Cerebellar nuclear complex (tissue), 1 donor: ENCODE measurements around the gene NUP188.
A peak's percentile ranks its signal among the peaks of the same experiment; 100 is the strongest.
"Not testable (repeated sequence)": the region's sequence is repeated elsewhere in the genome, so short reads cannot be mapped to it uniquely, and the experiment has no call there.

Experiments used
- DNase-seq, 2 experiments: peaks; one replicate each; lab custom pipeline; 2025; lab: John Stamatoyannopoulos, UW

NUP188 gene

GRCh38 chr9:129028192-129028966, 80.9 kb downstream of the NUP188 start, which contains the start of gene SH3GLB2:
TSS of gene SH3GLB2 (minus strand) at chr9:129028331. CDS start at chr9:129028154, 177 bp downstream.
- DNase-seq = peak; percentile 91 to 93

GRCh38 chr9:129030191-129030590, 82.7 kb downstream of the NUP188 start:
- DNase-seq = no peak

- no peak for DNase-seq
Measured at GRCh38 chr9:129031514-129031913, 84.0 kb downstream of the NUP188 start.

- no peak for DNase-seq
Measured at GRCh38 chr9:129032541-129033159, 85.2 kb downstream of the NUP188 start.

- DNase-seq = no peak
Measured at GRCh38 chr9:129033216-129033615, 85.7 kb downstream of the NUP188 start.

- not testable (repeated sequence) for DNase-seq
Measured at GRCh38 chr9:129035838-129036237, 88.3 kb downstream of the NUP188 start.

- peak; percentile 98 to 99 for DNase-seq
Measured at GRCh38 chr9:129036241-129036922, 88.9 kb downstream of the NUP188 start, which contains the start of gene MIGA2. TSS of gene MIGA2 (plus strand) at chr9:129036626. CDS start at chr9:129040595, 3,969 bp downstream.

- no peak for DNase-seq
Measured at GRCh38 chr9:129036923-129037766, 89.6 kb downstream of the NUP188 start.

GRCh38 chr9:129037767-129038098, 90.2 kb downstream of the NUP188 start:
- DNase-seq = no peak

- no peak for DNase-seq
Measured at GRCh38 chr9:129038109-129038852, 90.8 kb downstream of the NUP188 start.

- DNase-seq = no peak
Measured at GRCh38 chr9:129040113-129040643, 92.7 kb downstream of the NUP188 start.

- no peak for DNase-seq
Measured at GRCh38 chr9:129042016-129042415, 94.5 kb downstream of the NUP188 start.

GRCh38 chr9:129052592-129052991, 105.1 kb downstream of the NUP188 start:
- peak in 1 of 2 experiments; percentile 44 for DNase-seq

- DNase-seq = no peak
Measured at GRCh38 chr9:129053020-129053419, 105.5 kb downstream of the NUP188 start.

- DNase-seq = no peak
Measured at GRCh38 chr9:129054163-129054851, 106.8 kb downstream of the NUP188 start.
